ENCODE results near the gene PTOV1.

DNA sequence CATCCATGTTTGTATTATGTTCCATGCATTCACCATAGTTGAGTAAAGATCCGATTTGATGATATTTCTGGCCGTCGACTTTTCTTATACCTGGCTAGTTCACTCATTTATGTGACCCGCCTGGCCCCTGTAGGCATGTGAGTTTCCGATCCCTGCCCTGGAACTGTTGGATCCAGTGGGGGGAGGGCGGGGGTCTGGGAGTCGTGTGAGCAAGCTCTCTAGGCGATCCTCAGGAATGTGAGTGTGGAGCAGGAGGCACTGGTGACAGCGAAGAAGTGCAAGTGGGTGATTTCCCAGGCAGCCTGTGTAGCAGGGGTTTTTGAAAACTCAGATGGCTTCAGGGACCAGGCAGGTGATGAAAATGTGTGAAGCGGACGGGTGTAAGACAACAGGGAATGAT is 10.6 kb upstream of the PTOV1 start:
- TF ChIP-seq, protein P1, sequence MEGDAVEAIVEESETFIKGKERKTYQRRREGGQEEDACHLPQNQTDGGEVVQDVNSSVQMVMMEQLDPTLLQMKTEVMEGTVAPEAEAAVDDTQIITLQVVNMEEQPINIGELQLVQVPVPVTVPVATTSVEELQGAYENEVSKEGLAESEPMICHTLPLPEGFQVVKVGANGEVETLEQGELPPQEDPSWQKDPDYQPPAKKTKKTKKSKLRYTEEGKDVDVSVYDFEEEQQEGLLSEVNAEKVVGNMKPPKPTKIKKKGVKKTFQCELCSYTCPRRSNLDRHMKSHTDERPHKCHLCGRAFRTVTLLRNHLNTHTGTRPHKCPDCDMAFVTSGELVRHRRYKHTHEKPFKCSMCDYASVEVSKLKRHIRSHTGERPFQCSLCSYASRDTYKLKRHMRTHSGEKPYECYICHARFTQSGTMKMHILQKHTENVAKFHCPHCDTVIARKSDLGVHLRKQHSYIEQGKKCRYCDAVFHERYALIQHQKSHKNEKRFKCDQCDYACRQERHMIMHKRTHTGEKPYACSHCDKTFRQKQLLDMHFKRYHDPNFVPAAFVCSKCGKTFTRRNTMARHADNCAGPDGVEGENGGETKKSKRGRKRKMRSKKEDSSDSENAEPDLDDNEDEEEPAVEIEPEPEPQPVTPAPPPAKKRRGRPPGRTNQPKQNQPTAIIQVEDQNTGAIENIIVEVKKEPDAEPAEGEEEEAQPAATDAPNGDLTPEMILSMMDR (IDR thresholded peaks at IDR 0.05), result no peak
- TF ChIP-seq ZFX (IDR thresholded peaks at IDR 0.05; ENCODE audit: borderline replicate concordance), result no peak

All from 22Rv1 (cell line).